Type B pancreatic cell (in vitro differentiated cells): ENCODE data around the gene LRR1. TPM values are rescaled to one million over a fixed set of nuclear protein-coding genes. Genes with fewer than 3 reads are reported as not detected.
"Not testable (repeated sequence)": the region's sequence is repeated elsewhere in the genome, so short reads cannot be mapped to it uniquely, and the experiment has no call there.

Experiments
- DNase-seq: peaks from one replicate; pipeline ENCODE4 v3.0.0; 2021; ENCODE audit warnings: mixed read lengths; ENCODE audit not compliant: unreplicated experiment; ENCODE audit errors: extremely low spot score
- H3K27ac Mint-ChIP-seq: 2 replicates; pipeline ENCODE4 v1.8.0; 2021; ENCODE audit warnings: mild to moderate bottlenecking, mixed read lengths
- H3K27me3 Mint-ChIP-seq: 2 replicates; pipeline ENCODE4 v1.8.0; 2021; ENCODE audit warnings: mixed read lengths
- H3K36me3 Mint-ChIP-seq: 2 replicates; pipeline ENCODE4 v1.8.0; 2021; ENCODE audit warnings: mixed read lengths
- H3K4me1 Mint-ChIP-seq: one replicate; pipeline ENCODE4 v1.8.0; 2021; ENCODE audit warnings: mixed read lengths; ENCODE audit not compliant: unreplicated experiment
- H3K4me3 Mint-ChIP-seq: 2 replicates; pipeline ENCODE4 v1.8.0; 2021; ENCODE audit warnings: mild to moderate bottlenecking, mixed read lengths
- H3K9me3 Mint-ChIP-seq: 2 replicates; pipeline ENCODE4 v1.8.0; 2021; ENCODE audit warnings: mixed read lengths
- CTCF ChIP-seq: fragments of 200-600 bp; sonication (generic); conservative IDR thresholded peaks from 2 replicates; pipeline ENCODE4 v1.5.0; 2021; ENCODE audit warnings: antibody characterized with exemption, mild to moderate bottlenecking
- total RNA-seq: library from RNA; stranded (reverse); gene quantifications from 2 replicates; pipeline ENCODE4 v1.2.1, GENCODE V29; 2021; ENCODE audit warnings: low replicate concordance

LRR1 gene
- total RNA-seq, 1 donor from 2014 or later: 20.1 TPM

- Mint-ChIP-seq H3K9me3 (no peaks in the 10 kb centered on the region), H3K27me3 (peaks cover 8% of the 10 kb centered on the region)
Observed at GRCh38 chr14:49583629-49584028, 15.1 kb upstream of the LRR1 start.

GRCh38 chr14:49584058-49584457 lies 14.7 kb upstream of the LRR1 start:
- H3K27ac Mint-ChIP-seq: peak overlapping the region; percentile 99
- no peaks in the 10 kb centered on the region for H3K9me3 Mint-ChIP-seq
- H3K27me3 Mint-ChIP-seq: peaks cover 8% of the 10 kb centered on the region
- peaks cover 34% of the 10 kb centered on the region for H3K4me1 Mint-ChIP-seq
- TF ChIP-seq CTCF: no peak
- peaks cover 38% of the 10 kb centered on the region for H3K36me3 Mint-ChIP-seq
- no peak for DNase-seq
- peak overlapping the region; percentile 93 for H3K4me3 Mint-ChIP-seq

More at GRCh38 chr14:49583629-49584028, 15.1 kb upstream of the LRR1 start:
- Mint-ChIP-seq H3K4me3 (peak overlapping the region; percentile 93), H3K36me3 (peaks cover 38% of the 10 kb centered on the region), H3K4me1 (peaks cover 34% of the 10 kb centered on the region), H3K27ac (peak overlapping the region; percentile 99)
- TF ChIP-seq CTCF: no peak
- no peak for DNase-seq

GRCh38 chr14:49584981-49585640 lies 13.6 kb upstream of the LRR1 start:
- H3K36me3 Mint-ChIP-seq: peaks cover 38% of the 10 kb centered on the region
- not testable (repeated sequence) for H3K9me3 Mint-ChIP-seq, DNase-seq, H3K27me3 Mint-ChIP-seq
- H3K27ac Mint-ChIP-seq: peak overlapping the region; percentile 99
- H3K4me1 Mint-ChIP-seq: peaks cover 29% of the 10 kb centered on the region
- peak overlapping the region; percentile 93 for H3K4me3 Mint-ChIP-seq

DNA sequence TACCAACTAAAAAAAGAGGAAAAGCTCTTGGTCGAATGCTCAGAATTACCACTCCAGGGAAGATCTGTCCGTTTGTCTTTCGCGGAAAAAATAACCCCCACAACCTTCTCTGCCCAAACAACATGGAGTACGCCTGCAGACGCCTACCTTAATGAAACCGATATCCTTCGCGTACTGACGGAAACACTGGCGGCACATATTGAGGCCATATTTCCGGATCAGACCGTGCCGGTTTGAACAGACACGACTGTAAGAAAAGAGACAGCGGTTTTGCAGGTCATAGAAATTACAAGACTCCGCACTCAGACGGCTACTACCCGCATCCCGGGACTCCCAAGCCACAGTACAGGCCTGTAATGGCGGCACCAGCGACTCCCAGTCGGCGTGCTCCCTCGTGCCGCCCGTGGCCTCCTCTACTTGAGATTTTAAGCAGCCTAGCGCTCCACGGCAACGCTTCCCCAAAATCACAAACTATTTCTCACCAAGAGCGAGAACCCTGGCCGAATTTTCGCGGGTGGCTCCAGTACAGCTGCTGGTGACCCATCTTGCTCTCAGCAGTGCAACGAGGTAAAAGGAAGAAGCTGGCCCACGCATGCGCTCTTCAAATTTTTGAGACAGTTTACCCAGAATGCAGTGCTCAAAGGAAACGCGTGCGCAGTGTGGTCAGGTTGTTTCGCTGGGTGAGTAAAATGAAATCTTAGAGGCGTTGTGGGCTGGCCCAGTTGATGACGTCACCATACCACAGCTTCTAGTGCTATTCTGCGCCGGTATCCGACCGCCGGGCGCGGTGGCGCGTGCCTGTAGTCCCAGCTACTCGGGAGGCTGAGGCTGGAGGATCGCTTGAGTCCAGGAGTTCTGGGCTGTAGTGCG lies 12.7 kb upstream of the LRR1 start, which contains the start of gene RPS29:
RPS29 (minus strand) TSS at position 578 of the 870 bp plus-strand sequence; CDS start at position 544, 34 bp downstream.
- no peaks in the 10 kb centered on the region for H3K9me3 Mint-ChIP-seq
- no peak for TF ChIP-seq CTCF
- peak within 1 kb of the TSS; percentile 99 for H3K27ac Mint-ChIP-seq
- peaks cover 37% of the 10 kb centered on the region for H3K36me3 Mint-ChIP-seq
- peak; percentile 98 for DNase-seq
- peaks cover 8% of the 10 kb centered on the region for H3K27me3 Mint-ChIP-seq
- H3K4me1 Mint-ChIP-seq: peaks cover 29% of the 10 kb centered on the region
- peak within 1 kb of the TSS; percentile 93 for H3K4me3 Mint-ChIP-seq

DNA sequence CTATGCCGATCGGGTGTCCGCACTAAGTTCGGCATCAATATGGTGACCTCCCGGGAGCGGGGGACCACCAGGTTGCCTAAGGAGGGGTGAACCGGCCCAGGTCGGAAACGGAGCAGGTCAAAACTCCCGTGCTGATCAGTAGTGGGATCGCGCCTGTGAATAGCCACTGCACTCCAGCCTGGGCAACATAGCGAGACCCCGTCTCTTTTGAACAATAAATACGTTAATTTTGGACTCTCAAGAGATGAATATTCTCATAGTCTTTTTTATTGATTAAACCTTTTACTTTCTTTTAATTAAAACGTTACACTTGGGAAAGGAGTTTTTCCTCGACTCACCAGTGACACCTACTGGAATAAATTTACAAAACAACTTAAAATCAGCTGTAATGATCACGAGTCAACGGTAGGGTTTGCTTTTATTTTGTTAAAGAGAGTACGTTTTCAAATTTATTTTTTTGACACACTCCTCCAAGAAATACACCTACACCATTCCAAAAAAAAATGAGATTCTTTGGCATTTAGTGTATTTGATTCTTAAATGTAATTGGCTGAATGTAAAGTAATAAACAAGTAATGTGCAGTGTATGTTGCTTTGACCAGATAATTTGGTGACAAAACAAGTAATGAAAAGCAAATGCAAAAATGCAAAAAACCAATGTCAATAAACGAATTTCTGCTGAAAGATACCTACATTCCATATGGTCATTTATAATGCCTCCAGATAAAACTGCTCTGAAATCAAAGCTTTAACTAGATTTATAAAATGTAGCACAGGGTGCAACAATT lies 11.9 kb upstream of the LRR1 start:
- Mint-ChIP-seq H3K9me3 (no peaks in the 10 kb centered on the region), H3K27me3 (peaks cover 8% of the 10 kb centered on the region), H3K36me3 (peaks cover 34% of the 10 kb centered on the region), H3K4me1 (peaks cover 29% of the 10 kb centered on the region), H3K4me3 (peak overlapping the region; percentile 93), H3K27ac (peak overlapping the region; percentile 99)
- DNase-seq: no peak
- peak; percentile 97 for TF ChIP-seq CTCF
